Naive thymus-derived CD4-positive, alpha-beta T cell (primary cell): ENCODE data around the gene SHC2. TPM values are rescaled to one million over a fixed set of nuclear protein-coding genes. Genes with fewer than 3 reads are reported as not detected.

Experiments used
- ATAC-seq: fragments of 150-1000 bp; cut with Tn5 transposase; 2 replicates; pipeline ENCODE4 v1.10.0; 2021; ENCODE audit warnings: mild to moderate bottlenecking, moderate library complexity
- CTCF ChIA-PET: fragments of 350-600 bp; sonication (Branson Sonifier 250); formaldehyde crosslinking; loops from one replicate; lab custom pipeline; 2021; ENCODE audit warnings: antibody characterized with exemption; lab: Charles Lee
- POLR2A ChIA-PET: fragments of 350-600 bp; sonication (Branson Sonifier 250); formaldehyde crosslinking; loops from one replicate; lab custom pipeline; 2021; ENCODE audit warnings: antibody characterized with exemption, inconsistent platforms; lab: Charles Lee
- DNase-seq, 9 donors: peaks; one replicate each; pipeline versions ENCODE4 v3.0.0 to v3.0.0-alpha.2; 2020 to 2022; ENCODE audit warnings: mixed read lengths in 1 of 9
- H3K27ac ChIP-seq: one replicate; pipeline ENCODE4 v1.7.0; 2013; ENCODE audit warnings: mild to moderate bottlenecking, low read depth, low read length, moderate library complexity
- H3K27me3 ChIP-seq, 2 donors: one replicate each; pipeline ENCODE4 v1.7.0; 2013; ENCODE audit warnings: low read length in 2 of 2, mild to moderate bottlenecking in 2 of 2, moderate library complexity in 2 of 2; ENCODE audit not compliant: control insufficient read depth in 2 of 2, insufficient read depth in 2 of 2
- H3K36me3 ChIP-seq, 3 experiments: 1 replicate in 2 of 3; 2 replicates in 1 of 3; pipeline ENCODE4 v1.7.0; 2013; ENCODE audit warnings: low read length in 3 of 3, mild to moderate bottlenecking in 3 of 3, moderate library complexity in 1 of 3; ENCODE audit not compliant: insufficient read depth in 3 of 3, control insufficient read depth in 2 of 3
- H3K4me1 ChIP-seq, 2 donors: one replicate each; pipeline ENCODE4 v1.7.0; 2013; ENCODE audit warnings: low read length in 2 of 2, mild to moderate bottlenecking in 2 of 2, moderate library complexity in 1 of 2; ENCODE audit not compliant: control insufficient read depth in 2 of 2, insufficient read depth in 2 of 2
- H3K4me3 ChIP-seq: 2 replicates; pipeline ENCODE4 v1.7.0; 2013; ENCODE audit warnings: mild to moderate bottlenecking, low read length
- H3K9me3 ChIP-seq, 3 experiments: 1 replicate in 2 of 3; 2 replicates in 1 of 3; pipeline ENCODE4 v1.7.0; 2013; ENCODE audit warnings: low read length in 3 of 3; ENCODE audit not compliant: control insufficient read depth in 2 of 3
- H3K27ac Mint-ChIP-seq, 9 donors: one replicate each; pipeline ENCODE4 v1.8.0; 2020 to 2022; ENCODE audit warnings: mixed read lengths in 9 of 9, mild to moderate bottlenecking in 8 of 9, moderate library complexity in 5 of 9, inconsistent platforms in 2 of 9
- H3K27me3 Mint-ChIP-seq, 5 donors: one replicate each; pipeline ENCODE4 v1.8.0; 2021 to 2022; ENCODE audit warnings: mixed read lengths in 5 of 5, mild to moderate bottlenecking in 1 of 5
- H3K36me3 Mint-ChIP-seq, 5 donors: one replicate each; pipeline ENCODE4 v1.8.0; 2020 to 2022; ENCODE audit warnings: mixed read lengths in 5 of 5, mild to moderate bottlenecking in 3 of 5, inconsistent platforms in 1 of 5
- H3K4me1 Mint-ChIP-seq, 7 donors: one replicate each; pipeline ENCODE4 v1.8.0; 2020 to 2022; ENCODE audit warnings: mixed read lengths in 7 of 7, mild to moderate bottlenecking in 3 of 7, inconsistent platforms in 1 of 7
- H3K4me3 Mint-ChIP-seq, 10 donors: one replicate each; pipeline ENCODE4 v1.8.0; 2020 to 2022; ENCODE audit warnings: mild to moderate bottlenecking in 10 of 10, mixed read lengths in 10 of 10, moderate library complexity in 6 of 10, inconsistent platforms in 2 of 10
- H3K9me3 Mint-ChIP-seq, 11 donors: one replicate each; pipeline ENCODE4 v1.8.0; 2020 to 2022; ENCODE audit warnings: mixed read lengths in 11 of 11, mild to moderate bottlenecking in 4 of 11, inconsistent platforms in 1 of 11, moderate library complexity in 1 of 11
- intact Hi-C, 2 donors: fragments of 100-400 bp; cut with micrococcal nuclease; formaldehyde crosslinking; loops; one replicate each; pipeline ENCODE4 v1.15.1; 2023
- polyA plus RNA-seq, 2 donors: library from polyadenylated mRNA; unstranded; fragments of 300-500 nt; fragmentation: Illumina TruSeq; gene quantifications; one replicate each; pipeline ENCODE4 v1.2.3, GENCODE V29; 2021
- total RNA-seq, 6 experiments: library from RNA in 5 of 6; stranded (reverse) in 5 of 6; gene quantifications; 1 replicate in 5 of 6; 2 replicates in 1 of 6; pipeline ENCODE4 v1.2.3 and lab custom pipeline; 2021 to 2026

The SHC2 gene
- total and polyA plus RNA-seq, 7 experiments from 2014 or later: 0.82 to 2.3 (median 2.1) TPM; not detected in 4

GRCh38 chr19:422213-422916 is 38.5 kb downstream of the SHC2 start:
- no peaks in the 10 kb centered on the region for H3K4me1 ChIP-seq
- H3K4me3 ChIP-seq: no peak overlapping the region
- DNase-seq (no peak), ATAC-seq (no peak)
- no peak overlapping the region for H3K27ac Mint-ChIP-seq
- intact Hi-C loops: no loop called here
- H3K27ac ChIP-seq: no peak overlapping the region
- H3K4me3 Mint-ChIP-seq: no peak overlapping the region
- H3K36me3 Mint-ChIP-seq: no peaks in the 10 kb centered on the region
- POLR2A ChIA-PET: no interaction called here
- H3K9me3 ChIP-seq: no peaks in the 10 kb centered on the region
- H3K27me3 ChIP-seq: no peaks in the 10 kb centered on the region
- peaks cover 0 to 4% (median 0%) of the 10 kb centered on the region in 11 donors for H3K9me3 Mint-ChIP-seq
- CTCF ChIA-PET: no interaction called here
- peaks cover 0 to 11% (median 0%) of the 10 kb centered on the region in 5 donors for H3K27me3 Mint-ChIP-seq
- H3K36me3 ChIP-seq: no peaks in the 10 kb centered on the region
- no peaks in the 10 kb centered on the region for H3K4me1 Mint-ChIP-seq

- ChIA-PET CTCF (no interaction called here), POLR2A (no interaction called here)
- Mint-ChIP-seq H3K4me1 (no peaks in the 10 kb centered on the region), H3K27me3 (peaks cover 0 to 8% (median 0%) of the 10 kb centered on the region in 5 donors), H3K27ac (no peak overlapping the region), H3K9me3 (peaks cover 0 to 4% (median 0%) of the 10 kb centered on the region in 11 donors), H3K4me3 (no peak overlapping the region), H3K36me3 (no peaks in the 10 kb centered on the region)
- H3K9me3 ChIP-seq: no peaks in the 10 kb centered on the region
- DNase-seq (no peak), ATAC-seq (no peak)
- H3K36me3 ChIP-seq: no peaks in the 10 kb centered on the region
- H3K27me3 ChIP-seq: no peaks in the 10 kb centered on the region
- no peak overlapping the region for H3K4me3 ChIP-seq
- no peak overlapping the region for H3K27ac ChIP-seq
- intact Hi-C loops: no loop called here
- H3K4me1 ChIP-seq: no peaks in the 10 kb centered on the region
These were observed 40.9 kb downstream of the SHC2 start for GRCh38 chr19:419721-420515.

- Histone ChIP-seq H3K27ac (no peak overlapping the region), H3K4me3 (no peak overlapping the region), H3K9me3 (no peaks in the 10 kb centered on the region), H3K36me3 (no peaks in the 10 kb centered on the region), H3K27me3 (no peaks in the 10 kb centered on the region), H3K4me1 (no peaks in the 10 kb centered on the region)
- Mint-ChIP-seq H3K27me3 (peaks cover 0 to 4% (median 0%) of the 10 kb centered on the region in 5 donors), H3K4me3 (no peak overlapping the region), H3K9me3 (peaks cover 0 to 4% (median 0%) of the 10 kb centered on the region in 11 donors), H3K27ac (no peak overlapping the region), H3K36me3 (no peaks in the 10 kb centered on the region), H3K4me1 (no peaks in the 10 kb centered on the region)
- POLR2A ChIA-PET: no interaction called here
- intact Hi-C loops: no loop called here
- DNase-seq: no peak
- CTCF ChIA-PET: no interaction called here
- ATAC-seq: no peak
These were observed 41.8 kb downstream of the SHC2 start for GRCh38 chr19:418761-419671.

GRCh38 chr19:416416-416815 is 44.4 kb downstream of the SHC2 start:
- Mint-ChIP-seq H3K27me3 (peaks cover 0 to 3% (median 0%) of the 10 kb centered on the region in 5 donors), H3K36me3 (no peaks in the 10 kb centered on the region), H3K27ac (no peak overlapping the region), H3K4me3 (no peak overlapping the region), H3K4me1 (no peaks in the 10 kb centered on the region), H3K9me3 (peaks cover 0 to 3% (median 0%) of the 10 kb centered on the region in 11 donors)
- H3K9me3 ChIP-seq: no peaks in the 10 kb centered on the region
- no peak overlapping the region for H3K27ac ChIP-seq
- POLR2A ChIA-PET: no interaction called here
- CTCF ChIA-PET: no interaction called here
- H3K4me3 ChIP-seq: no peak overlapping the region
- no peaks in the 10 kb centered on the region for H3K27me3 ChIP-seq
- no peak for ATAC-seq
- no peak for DNase-seq
- intact Hi-C loops: no loop called here
- no peaks in the 10 kb centered on the region for H3K36me3 ChIP-seq
- no peaks in the 10 kb centered on the region for H3K4me1 ChIP-seq

GRCh38 chr19:415292-415691 is 45.5 kb downstream of the SHC2 start:
- Histone ChIP-seq H3K4me3 (no peak overlapping the region), H3K27ac (no peak overlapping the region), H3K4me1 (no peaks in the 10 kb centered on the region), H3K9me3 (no peaks in the 10 kb centered on the region), H3K36me3 (no peaks in the 10 kb centered on the region), H3K27me3 (no peaks in the 10 kb centered on the region)
- intact Hi-C loops: no loop called here
- Mint-ChIP-seq H3K9me3 (peaks cover 0 to 3% (median 0%) of the 10 kb centered on the region in 11 donors), H3K4me3 (no peak overlapping the region), H3K36me3 (no peaks in the 10 kb centered on the region), H3K4me1 (no peaks in the 10 kb centered on the region), H3K27ac (no peak overlapping the region), H3K27me3 (peaks cover 0 to 3% (median 0%) of the 10 kb centered on the region in 5 donors)
- ChIA-PET CTCF (no interaction called here), POLR2A (no interaction called here)
- no peak for DNase-seq
- ATAC-seq: no peak

- CTCF ChIA-PET: no interaction called here
- Histone ChIP-seq H3K9me3 (no peaks in the 10 kb centered on the region), H3K27me3 (peaks cover 0 to 6% of the 10 kb centered on the region in 2 donors), H3K4me1 (peaks cover 0 to 8% of the 10 kb centered on the region in 2 donors), H3K4me3 (no peak overlapping the region), H3K27ac (no peak overlapping the region), H3K36me3 (no peaks in the 10 kb centered on the region)
- Mint-ChIP-seq H3K36me3 (peaks cover 0 to 4% (median 0%) of the 10 kb centered on the region in 5 donors), H3K27me3 (peaks cover 5 to 13% (median 10%) of the 10 kb centered on the region in 5 donors), H3K27ac (no peak overlapping the region), H3K4me3 (no peak overlapping the region), H3K4me1 (peaks cover 5 to 8% (median 7%) of the 10 kb centered on the region in 7 donors), H3K9me3 (peaks cover 0 to 7% (median 0%) of the 10 kb centered on the region in 11 donors)
- no peak for ATAC-seq
- intact Hi-C loops: no loop called here
- no peak for DNase-seq
- POLR2A ChIA-PET: interaction anchor here (1.0 kb wide), 1 partner anchor 97 kb away, joined by 3 read pairs; no protein-coding TSS in a partner anchor
These were observed 46.9 kb downstream of the SHC2 start for GRCh38 chr19:413756-414420.
